Activated CD8-positive, alpha-beta memory T cell treated with anti-CD3 and anti-CD28 coated beads, Interleukin-2, amount 50 U/mL, for 1 hour (primary cell): ENCODE data around the gene TNC.

Experiments
- DNase-seq: peaks from one replicate; pipeline ENCODE4 v3.0.0-alpha.2; 2020; ENCODE audit errors: extremely low read depth

The TNC gene

GRCh38 chr9:115117999-115118878 is at the start of gene TNC:
TNC (minus strand) TSS chr9:115118157; CDS start chr9:115091018, 27,139 bp downstream.
- no peak for DNase-seq

- DNase-seq, result no peak
Measured at GRCh38 chr9:115167175-115167574, 49.2 kb upstream of the TNC start.

GRCh38 chr9:115165233-115165632 is 47.3 kb upstream of the TNC start:
- DNase-seq, result no peak

GRCh38 chr9:115164511-115164974 is 46.6 kb upstream of the TNC start:
- no peak for DNase-seq

GRCh38 chr9:115162946-115163345 is 45.0 kb upstream of the TNC start:
- DNase-seq, result no peak

- DNase-seq, result no peak
Measured at GRCh38 chr9:115161446-115161845, 43.5 kb upstream of the TNC start.

GRCh38 chr9:115158661-115159481 is 40.9 kb upstream of the TNC start:
- no peak for DNase-seq

- DNase-seq, result no peak
Measured at GRCh38 chr9:115157245-115157674, 39.3 kb upstream of the TNC start.

GRCh38 chr9:115155037-115155436 is 37.1 kb upstream of the TNC start:
- DNase-seq, result no peak

GRCh38 chr9:115154617-115155016 is 36.7 kb upstream of the TNC start:
- no peak for DNase-seq

GRCh38 chr9:115152281-115152820 is 34.4 kb upstream of the TNC start:
- DNase-seq, result no peak

- no peak for DNase-seq
Measured at GRCh38 chr9:115148721-115149120, 30.8 kb upstream of the TNC start.

- DNase-seq, result no peak
Measured at GRCh38 chr9:115146581-115147021, 28.6 kb upstream of the TNC start.

GRCh38 chr9:115144706-115145105 is 26.7 kb upstream of the TNC start:
- DNase-seq, result no peak

- DNase-seq, result no peak
Measured at GRCh38 chr9:115143689-115144088, 25.7 kb upstream of the TNC start.

GRCh38 chr9:115142517-115143270 is 24.7 kb upstream of the TNC start:
- DNase-seq, result no peak

- no peak for DNase-seq
Measured at GRCh38 chr9:115142090-115142489, 24.1 kb upstream of the TNC start.

- DNase-seq, result no peak
Measured at GRCh38 chr9:115141612-115142011, 23.7 kb upstream of the TNC start.

GRCh38 chr9:115138151-115138550 is 20.2 kb upstream of the TNC start:
- no peak for DNase-seq

GRCh38 chr9:115137526-115137925 is 19.6 kb upstream of the TNC start:
- DNase-seq, result no peak
